AG04449 (cell line): ENCODE results near the gene CREG1.

ENCODE experiments used
- CTCF ChIA-PET: fragments of 350-600 bp; formaldehyde crosslinking; extraction: SDS; loops from one replicate; lab custom pipeline; 2021; ENCODE audit warnings: antibody characterized with exemption; lab: Yijun Ruan, JAX
- POLR2A ChIA-PET: fragments of 400-600, 350-600 bp; formaldehyde crosslinking; extraction: SDS; loops from one replicate; lab custom pipeline; 2020; ENCODE audit warnings: antibody characterized with exemption, inconsistent platforms; lab: Yijun Ruan, JAX
- DNase-seq: peaks from one replicate; pipeline ENCODE4 v3.0.0-alpha.2; 2010; ENCODE audit warnings: low read depth, low spot score
- H3K4me3 ChIP-seq: 2 replicates; pipeline ENCODE4 v1.5.1; 2011; ENCODE audit warnings: low read depth, mild to moderate bottlenecking, control low read depth, low read length
- CTCF ChIP-seq: IDR thresholded peaks from one replicate; pipeline ENCODE4 v1.5.1; 2011; ENCODE audit warnings: mild to moderate bottlenecking, moderate library complexity, low read length, control low read depth, inconsistent platforms; ENCODE audit not compliant: insufficient read depth; ENCODE audit errors: missing control alignments

The CREG1 gene

GRCh38 chr1:167593860-167594259 lies 40.3 kb upstream of the CREG1 start:
- no peak overlapping the region for H3K4me3 ChIP-seq
- POLR2A ChIA-PET = no interaction called here
- CTCF ChIA-PET = interaction anchor here (0.8 to 2.4 kb wide), 2 partner anchors 91 to 94 kb away, joined by 3 to 14 read pairs; no protein-coding TSS in a partner anchor
- no peak for TF ChIP-seq CTCF
- DNase-seq = no peak

GRCh38 chr1:167592475-167592874 lies 38.9 kb upstream of the CREG1 start:
- TF ChIP-seq CTCF = no peak
- DNase-seq = no peak
- H3K4me3 ChIP-seq = no peak overlapping the region
- ChIA-PET POLR2A (no interaction called here), CTCF (interaction anchor here (1.2 kb wide), 1 partner anchor 95 kb away, joined by 4 read pairs; no protein-coding TSS in a partner anchor)

GRCh38 chr1:167588361-167588760 lies 34.8 kb upstream of the CREG1 start:
- H3K4me3 ChIP-seq = no peak overlapping the region
- TF ChIP-seq CTCF = no peak
- no peak for DNase-seq
- ChIA-PET CTCF (interaction anchor here (1.1 to 1.5 kb wide), 4 partner anchors 48 to 494 kb away, joined by 3 to 5 read pairs (median 4); no protein-coding TSS in a partner anchor), POLR2A (no interaction called here)

- ChIA-PET POLR2A (no interaction called here), CTCF (interaction anchor here (0.6 to 1.3 kb wide), 3 partner anchors 12 to 494 kb away, joined by 3 to 5 read pairs (median 3); no protein-coding TSS in a partner anchor)
- H3K4me3 ChIP-seq = no peak overlapping the region
- TF ChIP-seq CTCF = no peak
- no peak for DNase-seq
Measured at GRCh38 chr1:167587872-167588271, 34.3 kb upstream of the CREG1 start.

GRCh38 chr1:167587342-167587741 lies 33.8 kb upstream of the CREG1 start:
- DNase-seq = no peak
- ChIA-PET POLR2A (no interaction called here), CTCF (interaction anchor here (0.6 to 1.2 kb wide), 3 partner anchors 13 to 101 kb away, joined by 3 to 4 read pairs (median 3); no protein-coding TSS in a partner anchor)
- TF ChIP-seq CTCF = no peak
- no peak overlapping the region for H3K4me3 ChIP-seq

GRCh38 chr1:167584581-167584980 lies 31.0 kb upstream of the CREG1 start:
- no peak for DNase-seq
- CTCF ChIA-PET = interaction anchor here (1.6 kb wide), 1 partner anchor 103 kb away, joined by 5 read pairs; no protein-coding TSS in a partner anchor
- no peak overlapping the region for H3K4me3 ChIP-seq
- POLR2A ChIA-PET = no interaction called here
- TF ChIP-seq CTCF = no peak
